CD14-positive monocyte (primary cell): ENCODE measurements around the gene RIMBP2. TPM values are rescaled to one million over a fixed set of nuclear protein-coding genes. Genes with fewer than 3 reads are reported as not detected.

ENCODE experiments used
- DNase-seq, 3 donors: peaks; one replicate each; pipeline ENCODE4 v3.0.0-alpha.2; 2011 to 2022
- H2AFZ ChIP-seq: 2 replicates; pipeline ENCODE4 v1.6.0; 2012; ENCODE audit warnings: mild to moderate bottlenecking, low read depth, low read length, inconsistent platforms; ENCODE audit not compliant: insufficient read depth, poor library complexity, severe bottlenecking
- H3K27ac ChIP-seq, 2 donors: 1 replicate in 1 of 2; 2 replicates in 1 of 2; pipeline ENCODE4 v1.5.1; 2012 to 2013; ENCODE audit warnings: low read length in 2 of 2, control low read depth in 1 of 2, inconsistent platforms in 1 of 2, low read depth in 1 of 2, mild to moderate bottlenecking in 1 of 2
- H3K27me3 ChIP-seq, 2 donors: one replicate each; pipeline versions ENCODE4 v1.6.0 to v1.6.1; 2011 to 2013; ENCODE audit warnings: low read length in 2 of 2; ENCODE audit not compliant: control insufficient read depth in 2 of 2, insufficient read depth in 2 of 2
- H3K36me3 ChIP-seq, 2 donors: replicated peaks in 1 of 2; 1 replicate in 1 of 2; 2 replicates in 1 of 2; pipeline versions ENCODE4 v1.5.1 to v1.6.1; 2012 to 2013; ENCODE audit warnings: low read length in 2 of 2, control low read depth in 1 of 2, inconsistent platforms in 1 of 2, mild to moderate bottlenecking in 1 of 2; ENCODE audit not compliant: insufficient read depth in 2 of 2, control insufficient read depth in 1 of 2
- H3K4me1 ChIP-seq, 2 donors: 1 replicate in 1 of 2; 2 replicates in 1 of 2; pipeline versions ENCODE4 v1.5.1 to v1.6.1; 2012 to 2013; ENCODE audit warnings: low read length in 2 of 2, control low read depth in 1 of 2, inconsistent platforms in 1 of 2, mild to moderate bottlenecking in 1 of 2, moderate library complexity in 1 of 2; ENCODE audit not compliant: insufficient read depth in 2 of 2, control insufficient read depth in 1 of 2
- H3K4me2 ChIP-seq: replicated peaks from 2 replicates; pipeline ENCODE3; 2012; ENCODE audit warnings: low read length, moderate library complexity, mild to moderate bottlenecking; ENCODE audit not compliant: poor library complexity, severe bottlenecking; ENCODE audit errors: extremely low read depth
- H3K4me3 ChIP-seq, 3 experiments: fragments of 200-600 bp in 1 of 3; sonication (generic) in 1 of 3; replicated peaks in 1 of 3; 1 replicate in 2 of 3; 2 replicates in 1 of 3; pipeline ENCODE4 v1.5.1; 2011 to 2013; ENCODE audit warnings: low read length in 3 of 3, mild to moderate bottlenecking in 3 of 3, control low read depth in 2 of 3, low read depth in 2 of 3, inconsistent platforms in 1 of 3, moderate library complexity in 1 of 3
- H3K79me2 ChIP-seq: 2 replicates; pipeline ENCODE4 v1.6.0; 2012; ENCODE audit warnings: mild to moderate bottlenecking, control low read depth, inconsistent platforms, low read length, moderate library complexity; ENCODE audit not compliant: insufficient read depth
- H3K9ac ChIP-seq: 2 replicates; pipeline ENCODE4 v1.6.0; 2017; ENCODE audit warnings: low read length, mild to moderate bottlenecking; ENCODE audit not compliant: insufficient read depth, poor library complexity, severe bottlenecking
- H3K9me3 ChIP-seq, 2 donors: replicated peaks in 1 of 2; 1 replicate in 1 of 2; 2 replicates in 1 of 2; pipeline versions ENCODE4 v1.5.1 to v1.6.1; 2012 to 2013; ENCODE audit warnings: low read length in 2 of 2, control low read depth in 1 of 2; ENCODE audit not compliant: control insufficient read depth in 1 of 2, insufficient read depth in 1 of 2
- H4K20me1 ChIP-seq: 2 replicates; pipeline ENCODE4 v1.6.0; 2012; ENCODE audit warnings: mild to moderate bottlenecking, low read length, control low read depth, moderate library complexity; ENCODE audit not compliant: insufficient read depth
- H3K27ac Mint-ChIP-seq, 7 donors: one replicate each; pipeline ENCODE4 v1.8.0; 2020; ENCODE audit warnings: mild to moderate bottlenecking in 7 of 7, mixed read lengths in 7 of 7, moderate library complexity in 6 of 7, inconsistent platforms in 2 of 7
- H3K27me3 Mint-ChIP-seq, 3 donors: one replicate each; pipeline ENCODE4 v1.8.0; 2021 to 2022; ENCODE audit warnings: low read depth in 3 of 3, mild to moderate bottlenecking in 3 of 3, mixed read lengths in 3 of 3, moderate library complexity in 3 of 3, inconsistent platforms in 1 of 3
- H3K36me3 Mint-ChIP-seq, 2 donors: one replicate each; pipeline ENCODE4 v1.8.0; 2020; ENCODE audit warnings: mixed read lengths in 2 of 2, inconsistent platforms in 1 of 2, mild to moderate bottlenecking in 1 of 2
- H3K4me1 Mint-ChIP-seq: one replicate; pipeline ENCODE4 v1.8.0; 2020; ENCODE audit warnings: mild to moderate bottlenecking, mixed read lengths
- H3K4me3 Mint-ChIP-seq, 2 donors: one replicate each; pipeline ENCODE4 v1.8.0; 2020; ENCODE audit warnings: mild to moderate bottlenecking in 2 of 2, mixed read lengths in 2 of 2, moderate library complexity in 1 of 2
- H3K9me3 Mint-ChIP-seq, 7 donors: one replicate each; pipeline ENCODE4 v1.8.0; 2020 to 2022; ENCODE audit warnings: mixed read lengths in 7 of 7, mild to moderate bottlenecking in 6 of 7, moderate library complexity in 6 of 7, inconsistent platforms in 2 of 7
- CTCF ChIP-seq: fragments of 200-600 bp; IDR thresholded peaks from one replicate; pipeline ENCODE4 v1.8.0; 2022; ENCODE audit warnings: antibody characterized with exemption, mild to moderate bottlenecking
- WGBS: methylation state at CpG from one replicate; pipeline ENCODE4 v1.1.5; 2013; ENCODE audit warnings: missing lambda C conversion rate; ENCODE audit not compliant: insufficient coverage; 5-methylcytosine and 5-hydroxymethylcytosine counted together
- intact Hi-C, 2 donors: fragments of 100-400 bp; cut with micrococcal nuclease; formaldehyde crosslinking; loops; one replicate each; pipeline versions ENCODE4 v1.15.0 to v1.15.1; 2023
- polyA plus RNA-seq, 3 donors: library from polyadenylated mRNA; depleted of rRNA in 1 of 3; unstranded in 2 of 3; stranded (reverse) in 1 of 3; fragments of 300-500 nt in 2 of 3; fragments of >200 nt in 1 of 3; fragmentation: Illumina TruSeq in 2 of 3; gene quantifications; 1 replicate in 2 of 3; 2 replicates in 1 of 3; pipeline ENCODE4 v1.2.3, GENCODE V29; 2012 to 2021

RIMBP2 gene
- polyA plus RNA-seq, 3 donors, result not detected

- H3K4me1 Mint-ChIP-seq, result no peaks in the 10 kb centered on the region
- intact Hi-C loops, result no loop called here
- Histone ChIP-seq H3K9me3 (peaks cover 24 to 37% of the 10 kb centered on the region in 2 donors), H3K36me3 (no peaks in the 10 kb centered on the region), H2AFZ (no peak overlapping the region), H3K4me3 (no peak overlapping the region), H3K4me2 (no peak overlapping the region), H3K4me1 (no peaks in the 10 kb centered on the region), H3K79me2 (no peaks in the 10 kb centered on the region), H3K27me3 (no peaks in the 10 kb centered on the region), H3K9ac (no peak overlapping the region), H3K27ac (no peak overlapping the region), H4K20me1 (no peaks in the 10 kb centered on the region)
- TF ChIP-seq CTCF, result no peak
- H3K9me3 Mint-ChIP-seq, result peaks cover 10 to 40% (median 19%) of the 10 kb centered on the region in 7 donors
- no peak overlapping the region for H3K4me3 Mint-ChIP-seq
- H3K27me3 Mint-ChIP-seq, result no peaks in the 10 kb centered on the region
- 68% methylated on average over 10 of the region's 10 CpGs for WGBS
- H3K36me3 Mint-ChIP-seq, result no peaks in the 10 kb centered on the region
- H3K27ac Mint-ChIP-seq, result no peak overlapping the region
- DNase-seq, result no peak
These were observed 250.5 kb downstream of the RIMBP2 start for GRCh38 chr12:130465626-130466025.

- no peak overlapping the region for H3K9ac ChIP-seq
- no peaks in the 10 kb centered on the region for H3K27me3 Mint-ChIP-seq
- H4K20me1 ChIP-seq, result no peaks in the 10 kb centered on the region
- no peaks in the 10 kb centered on the region for H3K4me1 Mint-ChIP-seq
- H3K27ac ChIP-seq, result no peak overlapping the region
- intact Hi-C loops, result no loop called here
- peaks cover 24 to 37% of the 10 kb centered on the region in 2 donors for H3K9me3 ChIP-seq
- no peak overlapping the region for H3K4me3 ChIP-seq
- no peak overlapping the region for H2AFZ ChIP-seq
- H3K4me3 Mint-ChIP-seq, result no peak overlapping the region
- H3K4me1 ChIP-seq, result no peaks in the 10 kb centered on the region
- H3K27me3 ChIP-seq, result no peaks in the 10 kb centered on the region
- no peaks in the 10 kb centered on the region for H3K36me3 Mint-ChIP-seq
- no peak overlapping the region for H3K4me2 ChIP-seq
- H3K36me3 ChIP-seq, result no peaks in the 10 kb centered on the region
- no peaks in the 10 kb centered on the region for H3K79me2 ChIP-seq
- 96% methylated on average over 14 of the region's 15 CpGs for WGBS
- DNase-seq, result no peak
- no peak overlapping the region for H3K27ac Mint-ChIP-seq
- no peak for TF ChIP-seq CTCF
- H3K9me3 Mint-ChIP-seq, result peaks cover 10 to 36% (median 19%) of the 10 kb centered on the region in 7 donors
These were observed 251.1 kb downstream of the RIMBP2 start for GRCh38 chr12:130465046-130465445.
